ENCODE measurements around the gene MS4A10.

Gene MS4A10

GRCh38 chr11:60849641-60850520 lies 64.7 kb downstream of the MS4A10 start:
- DNase-seq (ENCODE audit: low read depth): no peak
